ENCODE results near the gene LZTR1. TPM values are rescaled to one million over a fixed set of nuclear protein-coding genes. Genes with fewer than 3 reads are reported as not detected.

The LZTR1 gene
- total and polyA plus RNA-seq, 2 experiments from 2014 or later, result 9.2 to 39.9 TPM

DNA sequence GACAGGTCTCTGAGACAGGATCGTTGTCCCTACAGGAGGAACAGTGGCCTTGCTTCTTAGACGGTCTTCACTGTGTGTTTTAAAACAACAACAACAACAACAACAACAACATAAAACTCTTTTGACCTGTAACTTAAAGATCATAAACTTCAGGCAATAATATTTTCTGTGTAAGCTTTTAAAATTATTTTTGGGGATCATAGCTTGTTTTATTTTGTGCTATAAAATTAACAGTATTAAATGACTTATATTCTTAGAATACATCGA is 28.8 kb upstream of the LZTR1 start:
- ATAC-seq (no peak), DNase-seq (ENCODE audit: low spot score) (no peak)
- Histone ChIP-seq H3K36me3 (ENCODE audit: insufficient read depth) (peaks cover 21% of the 10 kb centered on the region), H3F3A (replicated peaks; ENCODE audit: low read depth) (peaks cover 16% of the 10 kb centered on the region), H4K20me1 (replicated peaks; ENCODE audit: insufficient read depth) (peaks cover 44% of the 10 kb centered on the region), H3K27ac (ENCODE audit: low read depth) (no peak overlapping the region), H2AFZ (no peak overlapping the region), H3K79me2 (replicated peaks; ENCODE audit: insufficient read depth) (peaks cover 34% of the 10 kb centered on the region), H3K4me1 (ENCODE audit: insufficient read depth) (peaks cover 7% of the 10 kb centered on the region; the same call in 1 of the 2 replicates), H3K9me2 (ENCODE audit: insufficient read depth) (no peaks in the 10 kb centered on the region), H3K4me3 (no peak overlapping the region), H3K4me2 (no peak overlapping the region), H3K27me3 (ENCODE audit: insufficient read depth) (peaks cover 11% of the 10 kb centered on the region; the same call in 1 of the 2 replicates)
- Mint-ChIP-seq H3K36me3 (ENCODE audit: low read depth) (peaks cover 46% of the 10 kb centered on the region), H3K27ac (peak overlapping the region; percentile 80; the same call in 1 of the 2 replicates), H3K4me1 (peaks cover 9% of the 10 kb centered on the region; the same call in 2 of the 3 replicates), H3K9me3 (no peaks in the 10 kb centered on the region), H3K4me3 (no peak overlapping the region), H3K27me3 (ENCODE audit: insufficient read depth, low read depth, poor library complexity) (peaks cover 8% of the 10 kb centered on the region)
- no peak for TF ChIP-seq EZH2 (IDR thresholded peaks at IDR 0.05; ENCODE audit: low read depth, unreplicated experiment)
- TF ChIP-seq, protein P1, sequence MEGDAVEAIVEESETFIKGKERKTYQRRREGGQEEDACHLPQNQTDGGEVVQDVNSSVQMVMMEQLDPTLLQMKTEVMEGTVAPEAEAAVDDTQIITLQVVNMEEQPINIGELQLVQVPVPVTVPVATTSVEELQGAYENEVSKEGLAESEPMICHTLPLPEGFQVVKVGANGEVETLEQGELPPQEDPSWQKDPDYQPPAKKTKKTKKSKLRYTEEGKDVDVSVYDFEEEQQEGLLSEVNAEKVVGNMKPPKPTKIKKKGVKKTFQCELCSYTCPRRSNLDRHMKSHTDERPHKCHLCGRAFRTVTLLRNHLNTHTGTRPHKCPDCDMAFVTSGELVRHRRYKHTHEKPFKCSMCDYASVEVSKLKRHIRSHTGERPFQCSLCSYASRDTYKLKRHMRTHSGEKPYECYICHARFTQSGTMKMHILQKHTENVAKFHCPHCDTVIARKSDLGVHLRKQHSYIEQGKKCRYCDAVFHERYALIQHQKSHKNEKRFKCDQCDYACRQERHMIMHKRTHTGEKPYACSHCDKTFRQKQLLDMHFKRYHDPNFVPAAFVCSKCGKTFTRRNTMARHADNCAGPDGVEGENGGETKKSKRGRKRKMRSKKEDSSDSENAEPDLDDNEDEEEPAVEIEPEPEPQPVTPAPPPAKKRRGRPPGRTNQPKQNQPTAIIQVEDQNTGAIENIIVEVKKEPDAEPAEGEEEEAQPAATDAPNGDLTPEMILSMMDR (conservative IDR thresholded peaks at IDR 0.05; ENCODE audit: low read depth in 2 of 2), result no peak
- TF ChIP-seq ZNF114 (CRISPR knock-in tag; IDR thresholded peaks at IDR 0.05), result no peak
- TF ChIP-seq POLR2AphosphoS5 (IDR thresholded peaks at IDR 0.05; ENCODE audit: low read depth), result no peak
- TF ChIP-seq JUNB (IDR thresholded peaks at IDR 0.05; ENCODE audit: unreplicated experiment), result no peak
- no peak for TF ChIP-seq ZNF462 (CRISPR knock-in tag; IDR thresholded peaks at IDR 0.05)
- no peak for TF ChIP-seq STAT1 (IDR thresholded peaks at IDR 0.05; ENCODE audit: unreplicated experiment)
- no peak for TF ChIP-seq REST (IDR thresholded peaks at IDR 0.05; ENCODE audit: unreplicated experiment)
- no peak for TF ChIP-seq NANOG (IDR thresholded peaks at IDR 0.05; ENCODE audit: borderline replicate concordance)
- no peak for TF ChIP-seq EZH2phosphoT487 (IDR thresholded peaks at IDR 0.05; ENCODE audit: unreplicated experiment)
- TF ChIP-seq CREB1 (CRISPR knock-in tag; IDR thresholded peaks at IDR 0.05; ENCODE audit: low read depth), result no peak
- TF ChIP-seq, protein P2, sequence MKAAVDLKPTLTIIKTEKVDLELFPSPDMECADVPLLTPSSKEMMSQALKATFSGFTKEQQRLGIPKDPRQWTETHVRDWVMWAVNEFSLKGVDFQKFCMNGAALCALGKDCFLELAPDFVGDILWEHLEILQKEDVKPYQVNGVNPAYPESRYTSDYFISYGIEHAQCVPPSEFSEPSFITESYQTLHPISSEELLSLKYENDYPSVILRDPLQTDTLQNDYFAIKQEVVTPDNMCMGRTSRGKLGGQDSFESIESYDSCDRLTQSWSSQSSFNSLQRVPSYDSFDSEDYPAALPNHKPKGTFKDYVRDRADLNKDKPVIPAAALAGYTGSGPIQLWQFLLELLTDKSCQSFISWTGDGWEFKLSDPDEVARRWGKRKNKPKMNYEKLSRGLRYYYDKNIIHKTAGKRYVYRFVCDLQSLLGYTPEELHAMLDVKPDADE (IDR thresholded peaks at IDR 0.05), result no peak
